HG03520 (cell line): ENCODE measurements around the gene ALKBH4.
A peak's percentile ranks its signal among the peaks of the same experiment; 100 is the strongest.
"Not testable (repeated sequence)": the region's sequence is repeated elsewhere in the genome, so short reads cannot be mapped to it uniquely, and the experiment has no call there.

Experiments
- ATAC-seq: cut with Tn5 transposase; IDR thresholded peaks from one replicate; pipeline ENCODE4 v1.9.1; 2021; ENCODE audit warnings: mild to moderate bottlenecking, moderate library complexity; ENCODE audit not compliant: unreplicated experiment

The ALKBH4 gene

GRCh38 chr7:102429141-102429899, 35.3 kb downstream of the ALKBH4 start:
- ATAC-seq: no peak

GRCh38 chr7:102427019-102427405, 37.7 kb downstream of the ALKBH4 start:
- ATAC-seq: no peak

GRCh38 chr7:102426268-102427018, 38.2 kb downstream of the ALKBH4 start:
- ATAC-seq: peak; percentile 41

GRCh38 chr7:102425639-102426267, 38.9 kb downstream of the ALKBH4 start:
- peak; percentile 59 for ATAC-seq

- ATAC-seq: no peak
Observed at GRCh38 chr7:102424787-102425218, 39.9 kb downstream of the ALKBH4 start.

- ATAC-seq: no peak
Observed at GRCh38 chr7:102424129-102424551, 40.5 kb downstream of the ALKBH4 start.

GRCh38 chr7:102421706-102422240, 42.9 kb downstream of the ALKBH4 start:
- ATAC-seq: no peak

- no peak for ATAC-seq
Observed at GRCh38 chr7:102418592-102418991, 46.1 kb downstream of the ALKBH4 start.

- ATAC-seq: no peak
Observed at GRCh38 chr7:102417105-102417504, 47.6 kb downstream of the ALKBH4 start.

- ATAC-seq: no peak
Observed at GRCh38 chr7:102416406-102416805, 48.3 kb downstream of the ALKBH4 start.

- no peak for ATAC-seq
Observed at GRCh38 chr7:102415685-102416225, 48.9 kb downstream of the ALKBH4 start.

GRCh38 chr7:102413611-102414010, 51.1 kb downstream of the ALKBH4 start:
- no peak for ATAC-seq

- no peak for ATAC-seq
Observed at GRCh38 chr7:102413091-102413490, 51.6 kb downstream of the ALKBH4 start.

- no peak for ATAC-seq
Observed at GRCh38 chr7:102412548-102412947, 52.1 kb downstream of the ALKBH4 start.

- ATAC-seq: no peak
Observed at GRCh38 chr7:102410918-102411317, 53.7 kb downstream of the ALKBH4 start.

- no peak for ATAC-seq
Observed at GRCh38 chr7:102410123-102410522, 54.5 kb downstream of the ALKBH4 start.

- ATAC-seq: no peak
Observed at GRCh38 chr7:102409340-102409739, 55.3 kb downstream of the ALKBH4 start.

GRCh38 chr7:102408530-102408929, 56.1 kb downstream of the ALKBH4 start:
- not testable (repeated sequence) for ATAC-seq

GRCh38 chr7:102407910-102408309, 56.8 kb downstream of the ALKBH4 start:
- ATAC-seq: no peak
